GM18858 (cell line): ENCODE results near the gene SARS1.

Source experiments
- ATAC-seq: cut with Tn5 transposase; IDR thresholded peaks from one replicate; pipeline ENCODE4 v1.9.1; 2021; ENCODE audit not compliant: unreplicated experiment

The SARS1 gene

GRCh38 chr1:109259674-109260557 is 46.2 kb downstream of the SARS1 start:
- ATAC-seq = no peak

- ATAC-seq = no peak
These were observed 47.3 kb downstream of the SARS1 start for GRCh38 chr1:109261006-109261405.

- ATAC-seq = no peak
These were observed 47.9 kb downstream of the SARS1 start for GRCh38 chr1:109261578-109261977.

- no peak for ATAC-seq
These were observed 48.7 kb downstream of the SARS1 start for GRCh38 chr1:109262231-109263055.

GRCh38 chr1:109263234-109263596 is 49.5 kb downstream of the SARS1 start:
- ATAC-seq = no peak

GRCh38 chr1:109263597-109264378 is 50.1 kb downstream of the SARS1 start:
- ATAC-seq = peak; percentile 47

GRCh38 chr1:109264379-109264755 is 50.6 kb downstream of the SARS1 start:
- no peak for ATAC-seq

GRCh38 chr1:109265016-109265415 is 51.3 kb downstream of the SARS1 start:
- no peak for ATAC-seq

- no peak for ATAC-seq
These were observed 52.1 kb downstream of the SARS1 start for GRCh38 chr1:109265741-109266330.

- ATAC-seq = no peak
These were observed 53.2 kb downstream of the SARS1 start for GRCh38 chr1:109266965-109267364.

GRCh38 chr1:109267743-109268300 is 54.1 kb downstream of the SARS1 start:
- ATAC-seq = no peak

- ATAC-seq = no peak
These were observed 54.9 kb downstream of the SARS1 start for GRCh38 chr1:109268431-109269211.

- ATAC-seq = no peak
These were observed 55.7 kb downstream of the SARS1 start for GRCh38 chr1:109269212-109269980.

- no peak for ATAC-seq
These were observed 56.4 kb downstream of the SARS1 start for GRCh38 chr1:109269981-109270622.

- ATAC-seq = no peak
These were observed 57.1 kb downstream of the SARS1 start for GRCh38 chr1:109270623-109271317.

- ATAC-seq = no peak
These were observed 57.7 kb downstream of the SARS1 start for GRCh38 chr1:109271458-109271857.

GRCh38 chr1:109272021-109272799 is 58.5 kb downstream of the SARS1 start:
- ATAC-seq = no peak
